ENCODE data around the gene IRS2.

DNA sequence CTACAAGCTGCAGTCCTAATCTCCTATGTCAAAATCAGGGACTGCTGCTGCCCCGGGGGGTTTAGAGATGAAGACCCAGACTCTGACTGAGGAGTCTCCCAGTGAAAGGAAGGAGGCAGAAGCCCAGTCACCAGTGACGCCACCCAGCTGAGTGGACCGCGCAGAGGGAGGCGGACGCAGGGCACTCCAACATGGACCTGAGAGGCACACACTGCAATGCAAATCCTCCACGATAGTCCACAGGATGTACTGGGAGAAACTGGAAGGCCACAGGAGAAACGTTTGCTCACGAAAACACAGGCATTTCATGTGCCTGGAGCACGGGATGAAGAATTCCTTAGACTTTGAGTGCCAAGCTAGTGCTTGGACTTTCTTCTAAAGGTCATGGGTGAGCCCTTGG is 58.3 kb downstream of the IRS2 start:
- TF ChIP-seq, protein P1, sequence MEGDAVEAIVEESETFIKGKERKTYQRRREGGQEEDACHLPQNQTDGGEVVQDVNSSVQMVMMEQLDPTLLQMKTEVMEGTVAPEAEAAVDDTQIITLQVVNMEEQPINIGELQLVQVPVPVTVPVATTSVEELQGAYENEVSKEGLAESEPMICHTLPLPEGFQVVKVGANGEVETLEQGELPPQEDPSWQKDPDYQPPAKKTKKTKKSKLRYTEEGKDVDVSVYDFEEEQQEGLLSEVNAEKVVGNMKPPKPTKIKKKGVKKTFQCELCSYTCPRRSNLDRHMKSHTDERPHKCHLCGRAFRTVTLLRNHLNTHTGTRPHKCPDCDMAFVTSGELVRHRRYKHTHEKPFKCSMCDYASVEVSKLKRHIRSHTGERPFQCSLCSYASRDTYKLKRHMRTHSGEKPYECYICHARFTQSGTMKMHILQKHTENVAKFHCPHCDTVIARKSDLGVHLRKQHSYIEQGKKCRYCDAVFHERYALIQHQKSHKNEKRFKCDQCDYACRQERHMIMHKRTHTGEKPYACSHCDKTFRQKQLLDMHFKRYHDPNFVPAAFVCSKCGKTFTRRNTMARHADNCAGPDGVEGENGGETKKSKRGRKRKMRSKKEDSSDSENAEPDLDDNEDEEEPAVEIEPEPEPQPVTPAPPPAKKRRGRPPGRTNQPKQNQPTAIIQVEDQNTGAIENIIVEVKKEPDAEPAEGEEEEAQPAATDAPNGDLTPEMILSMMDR (conservative IDR thresholded peaks at IDR 0.05; ENCODE audit: low read depth in 2 of 2), result no peak
- TF ChIP-seq EZH2phosphoT487 (IDR thresholded peaks at IDR 0.05; ENCODE audit: unreplicated experiment), result no peak
- TF ChIP-seq, protein P2, sequence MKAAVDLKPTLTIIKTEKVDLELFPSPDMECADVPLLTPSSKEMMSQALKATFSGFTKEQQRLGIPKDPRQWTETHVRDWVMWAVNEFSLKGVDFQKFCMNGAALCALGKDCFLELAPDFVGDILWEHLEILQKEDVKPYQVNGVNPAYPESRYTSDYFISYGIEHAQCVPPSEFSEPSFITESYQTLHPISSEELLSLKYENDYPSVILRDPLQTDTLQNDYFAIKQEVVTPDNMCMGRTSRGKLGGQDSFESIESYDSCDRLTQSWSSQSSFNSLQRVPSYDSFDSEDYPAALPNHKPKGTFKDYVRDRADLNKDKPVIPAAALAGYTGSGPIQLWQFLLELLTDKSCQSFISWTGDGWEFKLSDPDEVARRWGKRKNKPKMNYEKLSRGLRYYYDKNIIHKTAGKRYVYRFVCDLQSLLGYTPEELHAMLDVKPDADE (IDR thresholded peaks at IDR 0.05), result no peak
- TF ChIP-seq EZH2 (IDR thresholded peaks at IDR 0.05; ENCODE audit: low read depth, unreplicated experiment), result no peak
- TF ChIP-seq POLR2AphosphoS5 (IDR thresholded peaks at IDR 0.05; ENCODE audit: low read depth), result no peak
- no peak for TF ChIP-seq NANOG (IDR thresholded peaks at IDR 0.05; ENCODE audit: borderline replicate concordance)
- TF ChIP-seq CREB1 (CRISPR knock-in tag; IDR thresholded peaks at IDR 0.05; ENCODE audit: low read depth), result no peak
- TF ChIP-seq, protein P3, sequence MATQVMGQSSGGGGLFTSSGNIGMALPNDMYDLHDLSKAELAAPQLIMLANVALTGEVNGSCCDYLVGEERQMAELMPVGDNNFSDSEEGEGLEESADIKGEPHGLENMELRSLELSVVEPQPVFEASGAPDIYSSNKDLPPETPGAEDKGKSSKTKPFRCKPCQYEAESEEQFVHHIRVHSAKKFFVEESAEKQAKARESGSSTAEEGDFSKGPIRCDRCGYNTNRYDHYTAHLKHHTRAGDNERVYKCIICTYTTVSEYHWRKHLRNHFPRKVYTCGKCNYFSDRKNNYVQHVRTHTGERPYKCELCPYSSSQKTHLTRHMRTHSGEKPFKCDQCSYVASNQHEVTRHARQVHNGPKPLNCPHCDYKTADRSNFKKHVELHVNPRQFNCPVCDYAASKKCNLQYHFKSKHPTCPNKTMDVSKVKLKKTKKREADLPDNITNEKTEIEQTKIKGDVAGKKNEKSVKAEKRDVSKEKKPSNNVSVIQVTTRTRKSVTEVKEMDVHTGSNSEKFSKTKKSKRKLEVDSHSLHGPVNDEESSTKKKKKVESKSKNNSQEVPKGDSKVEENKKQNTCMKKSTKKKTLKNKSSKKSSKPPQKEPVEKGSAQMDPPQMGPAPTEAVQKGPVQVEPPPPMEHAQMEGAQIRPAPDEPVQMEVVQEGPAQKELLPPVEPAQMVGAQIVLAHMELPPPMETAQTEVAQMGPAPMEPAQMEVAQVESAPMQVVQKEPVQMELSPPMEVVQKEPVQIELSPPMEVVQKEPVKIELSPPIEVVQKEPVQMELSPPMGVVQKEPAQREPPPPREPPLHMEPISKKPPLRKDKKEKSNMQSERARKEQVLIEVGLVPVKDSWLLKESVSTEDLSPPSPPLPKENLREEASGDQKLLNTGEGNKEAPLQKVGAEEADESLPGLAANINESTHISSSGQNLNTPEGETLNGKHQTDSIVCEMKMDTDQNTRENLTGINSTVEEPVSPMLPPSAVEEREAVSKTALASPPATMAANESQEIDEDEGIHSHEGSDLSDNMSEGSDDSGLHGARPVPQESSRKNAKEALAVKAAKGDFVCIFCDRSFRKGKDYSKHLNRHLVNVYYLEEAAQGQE (IDR thresholded peaks at IDR 0.05; ENCODE audit: unreplicated experiment), result no peak
- TF ChIP-seq, protein P4, sequence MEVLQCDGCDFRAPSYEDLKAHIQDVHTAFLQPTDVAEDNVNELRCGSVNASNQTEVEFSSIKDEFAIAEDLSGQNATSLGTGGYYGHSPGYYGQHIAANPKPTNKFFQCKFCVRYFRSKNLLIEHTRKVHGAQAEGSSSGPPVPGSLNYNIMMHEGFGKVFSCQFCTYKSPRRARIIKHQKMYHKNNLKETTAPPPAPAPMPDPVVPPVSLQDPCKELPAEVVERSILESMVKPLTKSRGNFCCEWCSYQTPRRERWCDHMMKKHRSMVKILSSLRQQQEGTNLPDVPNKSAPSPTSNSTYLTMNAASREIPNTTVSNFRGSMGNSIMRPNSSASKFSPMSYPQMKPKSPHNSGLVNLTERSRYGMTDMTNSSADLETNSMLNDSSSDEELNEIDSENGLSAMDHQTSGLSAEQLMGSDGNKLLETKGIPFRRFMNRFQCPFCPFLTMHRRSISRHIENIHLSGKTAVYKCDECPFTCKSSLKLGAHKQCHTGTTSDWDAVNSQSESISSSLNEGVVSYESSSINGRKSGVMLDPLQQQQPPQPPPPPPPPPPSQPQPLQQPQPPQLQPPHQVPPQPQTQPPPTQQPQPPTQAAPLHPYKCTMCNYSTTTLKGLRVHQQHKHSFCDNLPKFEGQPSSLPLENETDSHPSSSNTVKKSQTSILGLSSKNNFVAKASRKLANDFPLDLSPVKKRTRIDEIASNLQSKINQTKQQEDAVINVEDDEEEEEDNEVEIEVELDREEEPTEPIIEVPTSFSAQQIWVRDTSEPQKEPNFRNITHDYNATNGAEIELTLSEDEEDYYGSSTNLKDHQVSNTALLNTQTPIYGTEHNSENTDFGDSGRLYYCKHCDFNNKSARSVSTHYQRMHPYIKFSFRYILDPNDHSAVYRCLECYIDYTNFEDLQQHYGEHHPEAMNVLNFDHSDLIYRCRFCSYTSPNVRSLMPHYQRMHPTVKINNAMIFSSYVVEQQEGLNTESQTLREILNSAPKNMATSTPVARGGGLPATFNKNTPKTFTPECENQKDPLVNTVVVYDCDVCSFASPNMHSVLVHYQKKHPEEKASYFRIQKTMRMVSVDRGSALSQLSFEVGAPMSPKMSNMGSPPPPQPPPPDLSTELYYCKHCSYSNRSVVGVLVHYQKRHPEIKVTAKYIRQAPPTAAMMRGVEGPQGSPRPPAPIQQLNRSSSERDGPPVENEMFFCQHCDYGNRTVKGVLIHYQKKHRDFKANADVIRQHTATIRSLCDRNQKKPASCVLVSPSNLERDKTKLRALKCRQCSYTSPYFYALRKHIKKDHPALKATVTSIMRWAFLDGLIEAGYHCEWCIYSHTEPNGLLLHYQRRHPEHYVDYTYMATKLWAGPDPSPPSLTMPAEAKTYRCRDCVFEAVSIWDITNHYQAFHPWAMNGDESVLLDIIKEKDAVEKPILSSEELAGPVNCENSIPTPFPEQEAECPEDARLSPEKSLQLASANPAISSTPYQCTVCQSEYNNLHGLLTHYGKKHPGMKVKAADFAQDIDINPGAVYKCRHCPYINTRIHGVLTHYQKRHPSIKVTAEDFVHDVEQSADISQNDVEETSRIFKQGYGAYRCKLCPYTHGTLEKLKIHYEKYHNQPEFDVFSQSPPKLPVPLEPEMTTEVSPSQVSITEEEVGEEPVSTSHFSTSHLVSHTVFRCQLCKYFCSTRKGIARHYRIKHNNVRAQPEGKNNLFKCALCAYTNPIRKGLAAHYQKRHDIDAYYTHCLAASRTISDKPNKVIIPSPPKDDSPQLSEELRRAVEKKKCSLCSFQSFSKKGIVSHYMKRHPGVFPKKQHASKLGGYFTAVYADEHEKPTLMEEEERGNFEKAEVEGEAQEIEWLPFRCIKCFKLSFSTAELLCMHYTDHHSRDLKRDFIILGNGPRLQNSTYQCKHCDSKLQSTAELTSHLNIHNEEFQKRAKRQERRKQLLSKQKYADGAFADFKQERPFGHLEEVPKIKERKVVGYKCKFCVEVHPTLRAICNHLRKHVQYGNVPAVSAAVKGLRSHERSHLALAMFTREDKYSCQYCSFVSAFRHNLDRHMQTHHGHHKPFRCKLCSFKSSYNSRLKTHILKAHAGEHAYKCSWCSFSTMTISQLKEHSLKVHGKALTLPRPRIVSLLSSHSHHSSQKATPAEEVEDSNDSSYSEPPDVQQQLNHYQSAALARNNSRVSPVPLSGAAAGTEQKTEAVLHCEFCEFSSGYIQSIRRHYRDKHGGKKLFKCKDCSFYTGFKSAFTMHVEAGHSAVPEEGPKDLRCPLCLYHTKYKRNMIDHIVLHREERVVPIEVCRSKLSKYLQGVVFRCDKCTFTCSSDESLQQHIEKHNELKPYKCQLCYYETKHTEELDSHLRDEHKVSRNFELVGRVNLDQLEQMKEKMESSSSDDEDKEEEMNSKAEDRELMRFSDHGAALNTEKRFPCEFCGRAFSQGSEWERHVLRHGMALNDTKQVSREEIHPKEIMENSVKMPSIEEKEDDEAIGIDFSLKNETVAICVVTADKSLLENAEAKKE (CRISPR knock-in tag; IDR thresholded peaks at IDR 0.05), result no peak
- TF ChIP-seq ZNF331 (CRISPR knock-in tag; IDR thresholded peaks at IDR 0.05; ENCODE audit: low read depth), result no peak
- TF ChIP-seq STAT1 (IDR thresholded peaks at IDR 0.05; ENCODE audit: unreplicated experiment), result no peak
- no peak for TF ChIP-seq JUNB (IDR thresholded peaks at IDR 0.05; ENCODE audit: unreplicated experiment)

All from GM23338 (cell line).